Liver (tissue), 9 donors: ENCODE results near the gene ABTB2. TPM values are rescaled to one million over a fixed set of nuclear protein-coding genes. Genes with fewer than 3 reads are reported as not detected.

ENCODE experiments used
- DNase-seq: peaks from one replicate; pipeline ENCODE4 v3.0.0-alpha.2; 2017; ENCODE audit warnings: low spot score
- H3K27ac ChIP-seq, 2 donors: one replicate each; pipeline ENCODE4 v1.7.0; 2013; ENCODE audit warnings: inconsistent platforms in 2 of 2, low read length in 2 of 2, control low read depth in 1 of 2, low read depth in 1 of 2, mild to moderate bottlenecking in 1 of 2
- H3K27me3 ChIP-seq, 4 donors: one replicate each; pipeline versions ENCODE4 v1.6.1 to v1.7.0; 2013; ENCODE audit warnings: low read length in 3 of 4, inconsistent platforms in 1 of 4, mild to moderate bottlenecking in 1 of 4, moderate library complexity in 1 of 4; ENCODE audit not compliant: control insufficient read depth in 4 of 4, insufficient read depth in 4 of 4
- H3K36me3 ChIP-seq, 4 donors: one replicate each; pipeline versions ENCODE4 v1.6.1 to v1.7.0; 2013; ENCODE audit warnings: low read length in 3 of 4, mild to moderate bottlenecking in 3 of 4, low read depth in 1 of 4, moderate library complexity in 1 of 4; ENCODE audit not compliant: control insufficient read depth in 4 of 4, insufficient read depth in 3 of 4
- H3K4me1 ChIP-seq, 4 donors: one replicate each; pipeline versions ENCODE4 v1.6.1 to v1.7.0; 2013; ENCODE audit warnings: low read length in 3 of 4, mild to moderate bottlenecking in 3 of 4, moderate library complexity in 1 of 4; ENCODE audit not compliant: control insufficient read depth in 4 of 4, insufficient read depth in 4 of 4
- H3K4me3 ChIP-seq, 3 donors: one replicate each; pipeline versions ENCODE4 v1.6.1 to v1.7.0; 2013; ENCODE audit warnings: low read length in 3 of 3, control low read depth in 1 of 3, low read depth in 1 of 3, mild to moderate bottlenecking in 1 of 3
- H3K9ac ChIP-seq, 2 donors: one replicate each; pipeline ENCODE4 v1.7.0; 2013; ENCODE audit warnings: low read length in 2 of 2, mild to moderate bottlenecking in 2 of 2, moderate library complexity in 2 of 2, control low read depth in 1 of 2, low read depth in 1 of 2
- H3K9me3 ChIP-seq, 4 donors: one replicate each; pipeline versions ENCODE4 v1.6.1 to v1.7.0; 2013; ENCODE audit warnings: low read length in 3 of 4; ENCODE audit not compliant: control insufficient read depth in 4 of 4
- EGR1 ChIP-seq, 2 donors: IDR thresholded peaks; 2 replicates each; pipeline ENCODE4 v1.6.1; 2016 to 2018; ENCODE audit warnings: antibody characterized with exemption in 2 of 2, low read depth in 2 of 2
- FOXA1 ChIP-seq: IDR thresholded peaks from 2 replicates; pipeline ENCODE4 v1.6.1; 2016; ENCODE audit warnings: antibody characterized with exemption
- FOXA2 ChIP-seq: IDR thresholded peaks from 2 replicates; pipeline ENCODE4 v1.6.1; 2016; ENCODE audit warnings: antibody characterized with exemption
- GABPA ChIP-seq, 2 donors: IDR thresholded peaks in 1 of 2; conservative IDR thresholded peaks in 1 of 2; 2 replicates each; pipeline ENCODE4 v1.6.1; 2016; ENCODE audit warnings: antibody characterized with exemption in 2 of 2, mild to moderate bottlenecking in 1 of 2, moderate library complexity in 1 of 2
- HNF4A ChIP-seq, 2 donors: conservative IDR thresholded peaks; 2 replicates each; pipeline ENCODE4 v1.6.1; 2016; ENCODE audit warnings: antibody characterized with exemption in 2 of 2, mild to moderate bottlenecking in 2 of 2
- HNF4G ChIP-seq: IDR thresholded peaks from 2 replicates; pipeline ENCODE4 v1.6.1; 2016; ENCODE audit warnings: antibody characterized with exemption
- NR2F2 ChIP-seq: IDR thresholded peaks from 2 replicates; pipeline ENCODE4 v1.6.1; 2016; ENCODE audit warnings: antibody characterized with exemption
- RAD21 ChIP-seq, 2 donors: IDR thresholded peaks; 2 replicates each; pipeline ENCODE4 v1.6.1; 2016; ENCODE audit warnings: antibody characterized with exemption in 2 of 2, mild to moderate bottlenecking in 2 of 2
- RXRA ChIP-seq, 2 donors: IDR thresholded peaks; 2 replicates each; pipeline ENCODE4 v1.6.1; 2017 to 2018; ENCODE audit warnings: antibody characterized with exemption in 2 of 2, mild to moderate bottlenecking in 1 of 2
- SP1 ChIP-seq: IDR thresholded peaks from 2 replicates; pipeline ENCODE4 v1.6.1; 2018; ENCODE audit warnings: antibody characterized with exemption, mild to moderate bottlenecking
- TAF1 ChIP-seq: conservative IDR thresholded peaks from 2 replicates; pipeline ENCODE4 v1.6.1; 2016; ENCODE audit warnings: antibody characterized with exemption, mild to moderate bottlenecking
- YY1 ChIP-seq: IDR thresholded peaks from 2 replicates; pipeline ENCODE4 v1.6.1; 2016; ENCODE audit warnings: antibody characterized with exemption, mild to moderate bottlenecking
- WGBS: extraction: QIAGEN DNeasy Blood & Tissue Kit; methylation state at CpG from one replicate; pipeline ENCODE4 v1.1.7; 2013; 5-methylcytosine and 5-hydroxymethylcytosine counted together
- polyA plus RNA-seq, 2 donors: library from polyadenylated mRNA; stranded (reverse) in 1 of 2; unstranded in 1 of 2; fragments of 200-250 nt in 1 of 2; fragments of >200 nt in 1 of 2; fragmentation: Nextera tagmentation in 1 of 2; extraction: Ambion mirVana in 1 of 2; gene quantifications; one replicate each; pipeline versions ENCODE4 v1.2.1 to v1.2.3, GENCODE V29; 2013 to 2015
- total RNA-seq, 2 donors: library from RNA; depleted of rRNA; stranded (reverse); fragments of >200 nt; gene quantifications; one replicate each; pipeline ENCODE4 v1.2.3, GENCODE V29; 2014
- TF ChIP-seq, protein P1 (sequence below): fragments of 150-350 bp; IDR thresholded peaks from 2 replicates; pipeline ENCODE4 v1.5.1; 2017; ENCODE audit warnings: improper control_type of control experiment, low read depth, low read length; ENCODE audit not compliant: missing input control
- TF ChIP-seq, protein P2 (sequence below): IDR thresholded peaks from 2 replicates; pipeline ENCODE4 v1.6.1; 2016; ENCODE audit warnings: antibody characterized with exemption
- donor health status: healthy.
- donor health status: healthy.
- donor health status: healthy.
- donor health status: healthy.
- donor health status: healthy.

Gene ABTB2
- total and polyA plus RNA-seq, 4 donors, result 2.4 to 8.9 (median 6.1) TPM

DNA sequence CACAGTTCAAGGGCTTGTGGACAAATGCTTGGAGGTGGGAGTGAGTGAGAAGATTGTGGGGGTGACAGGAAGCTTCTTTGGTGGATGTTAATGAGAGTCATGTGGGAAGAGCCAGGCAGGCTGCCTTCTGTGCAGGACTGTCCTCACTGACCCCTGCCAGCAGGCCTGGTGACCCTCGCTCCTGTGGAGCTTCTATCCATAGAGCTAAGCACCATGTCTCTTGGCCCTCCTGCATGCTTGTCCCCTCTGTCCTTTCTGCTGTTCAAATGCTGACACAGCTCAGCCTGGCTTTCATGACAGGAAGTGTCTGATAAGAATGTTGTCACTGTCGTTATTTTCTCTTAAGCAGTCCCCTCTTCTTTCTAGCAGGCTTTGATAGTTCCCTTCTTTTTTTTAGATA lies 214.8 kb downstream of the ABTB2 start:
- Histone ChIP-seq H3K4me3 (no peak overlapping the region), H3K4me1 (no peaks in the 10 kb centered on the region), H3K36me3 (peaks cover 14 to 97% (median 68%) of the 10 kb centered on the region in 4 donors), H3K27me3 (no peaks in the 10 kb centered on the region), H3K9me3 (no peaks in the 10 kb centered on the region), H3K27ac (no peak overlapping the region), H3K9ac (no peak overlapping the region)
- 79% methylated on average over 2 of the region's 2 CpGs for WGBS
- TF ChIP-seq FOXA2 (no peak), RAD21 (IDR thresholded peaks at IDR 0.05) (no peak), HNF4A (conservative IDR thresholded peaks at IDR 0.05) (no peak), FOXA1 (no peak), EGR1 (IDR thresholded peaks at IDR 0.05; ENCODE audit: low read depth in 2 of 2) (no peak)
- TF ChIP-seq, protein P1, sequence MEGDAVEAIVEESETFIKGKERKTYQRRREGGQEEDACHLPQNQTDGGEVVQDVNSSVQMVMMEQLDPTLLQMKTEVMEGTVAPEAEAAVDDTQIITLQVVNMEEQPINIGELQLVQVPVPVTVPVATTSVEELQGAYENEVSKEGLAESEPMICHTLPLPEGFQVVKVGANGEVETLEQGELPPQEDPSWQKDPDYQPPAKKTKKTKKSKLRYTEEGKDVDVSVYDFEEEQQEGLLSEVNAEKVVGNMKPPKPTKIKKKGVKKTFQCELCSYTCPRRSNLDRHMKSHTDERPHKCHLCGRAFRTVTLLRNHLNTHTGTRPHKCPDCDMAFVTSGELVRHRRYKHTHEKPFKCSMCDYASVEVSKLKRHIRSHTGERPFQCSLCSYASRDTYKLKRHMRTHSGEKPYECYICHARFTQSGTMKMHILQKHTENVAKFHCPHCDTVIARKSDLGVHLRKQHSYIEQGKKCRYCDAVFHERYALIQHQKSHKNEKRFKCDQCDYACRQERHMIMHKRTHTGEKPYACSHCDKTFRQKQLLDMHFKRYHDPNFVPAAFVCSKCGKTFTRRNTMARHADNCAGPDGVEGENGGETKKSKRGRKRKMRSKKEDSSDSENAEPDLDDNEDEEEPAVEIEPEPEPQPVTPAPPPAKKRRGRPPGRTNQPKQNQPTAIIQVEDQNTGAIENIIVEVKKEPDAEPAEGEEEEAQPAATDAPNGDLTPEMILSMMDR, result no peak
- TF ChIP-seq, protein P2, sequence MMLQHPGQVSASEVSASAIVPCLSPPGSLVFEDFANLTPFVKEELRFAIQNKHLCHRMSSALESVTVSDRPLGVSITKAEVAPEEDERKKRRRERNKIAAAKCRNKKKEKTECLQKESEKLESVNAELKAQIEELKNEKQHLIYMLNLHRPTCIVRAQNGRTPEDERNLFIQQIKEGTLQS, result no peak
- no peak for DNase-seq

DNA sequence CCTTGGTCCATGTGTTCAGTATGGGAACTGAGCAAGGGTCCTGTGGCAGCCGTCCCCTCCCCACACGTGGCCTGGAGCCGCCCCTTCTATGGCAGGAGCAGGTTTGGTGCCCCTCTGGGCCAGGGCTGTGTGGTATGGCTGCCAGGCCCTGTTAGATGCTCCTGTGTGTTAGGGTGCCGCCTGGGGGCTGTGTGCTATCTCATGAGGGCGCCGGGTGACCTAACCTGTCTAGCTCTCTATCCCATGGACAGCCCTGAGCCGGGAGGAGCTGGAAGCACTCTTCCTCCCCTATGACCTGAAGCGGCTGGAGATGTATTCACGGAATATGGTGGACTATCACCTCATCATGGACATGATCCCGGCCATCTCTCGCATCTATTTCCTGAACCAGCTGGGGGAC lies 217.7 kb downstream of the ABTB2 start:
- TF ChIP-seq FOXA2 (no peak), EGR1 (IDR thresholded peaks at IDR 0.05; ENCODE audit: low read depth in 2 of 2) (no peak), NR2F2 (no peak)
- H3K9me3 ChIP-seq, result no peaks in the 10 kb centered on the region
- no peaks in the 10 kb centered on the region for H3K27me3 ChIP-seq
- no peak for DNase-seq
- no peak overlapping the region for H3K4me3 ChIP-seq
- peaks cover 11 to 97% (median 69%) of the 10 kb centered on the region in 4 donors for H3K36me3 ChIP-seq
- 97% methylated on average over 11 of the region's 11 CpGs for WGBS
- no peaks in the 10 kb centered on the region for H3K4me1 ChIP-seq
- H3K27ac ChIP-seq, result no peak overlapping the region
- no peak overlapping the region for H3K9ac ChIP-seq

DNA sequence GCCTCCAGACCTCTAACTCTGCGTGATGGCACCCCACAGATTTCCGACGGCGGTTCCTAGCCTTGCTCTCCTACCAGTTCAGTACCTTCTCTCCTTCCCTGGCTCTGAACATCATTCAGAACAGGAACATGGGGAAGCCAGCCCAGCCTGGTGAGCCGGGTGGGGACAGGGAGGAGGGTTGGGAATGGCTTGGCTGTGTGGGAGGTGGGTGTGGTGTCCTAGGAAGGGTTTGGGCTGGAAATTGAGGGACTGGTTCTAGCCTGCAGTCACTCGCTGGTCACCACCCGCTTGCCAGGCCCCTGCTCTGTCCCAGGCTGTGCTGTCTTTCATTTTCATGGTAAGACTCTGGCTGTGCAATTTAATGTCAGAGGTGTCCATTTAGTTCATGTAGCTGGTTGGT lies 218.5 kb downstream of the ABTB2 start:
- Histone ChIP-seq H3K27ac (no peak overlapping the region), H3K36me3 (peaks cover 11 to 97% (median 68%) of the 10 kb centered on the region in 4 donors), H3K27me3 (no peaks in the 10 kb centered on the region), H3K4me1 (no peaks in the 10 kb centered on the region), H3K4me3 (no peak overlapping the region), H3K9me3 (no peaks in the 10 kb centered on the region), H3K9ac (no peak overlapping the region)
- 93% methylated on average over 7 of the region's 7 CpGs for WGBS
- no peak for DNase-seq
- TF ChIP-seq HNF4G (no peak), FOXA1 (no peak), RXRA (IDR thresholded peaks at IDR 0.05) (no peak), TAF1 (no peak), SP1 (no peak), YY1 (no peak), EGR1 (IDR thresholded peaks at IDR 0.05; ENCODE audit: low read depth in 2 of 2) (no peak), RAD21 (IDR thresholded peaks at IDR 0.05) (no peak), GABPA (IDR thresholded peaks at IDR 0.05 in 1 of 2, conservative IDR thresholded peaks at IDR 0.05 in 1 of 2) (no peak)
- TF ChIP-seq, protein P2, result no peak
- TF ChIP-seq, protein P1, result no peak
